Pons (tissue), 1 donor: ENCODE results near the gene SIM1.

Source experiments
- DNase-seq: peaks from one replicate; pipeline ENCODE4 v3.0.0-alpha.2; 2016; ENCODE audit warnings: low spot score

SIM1 gene

DNA sequence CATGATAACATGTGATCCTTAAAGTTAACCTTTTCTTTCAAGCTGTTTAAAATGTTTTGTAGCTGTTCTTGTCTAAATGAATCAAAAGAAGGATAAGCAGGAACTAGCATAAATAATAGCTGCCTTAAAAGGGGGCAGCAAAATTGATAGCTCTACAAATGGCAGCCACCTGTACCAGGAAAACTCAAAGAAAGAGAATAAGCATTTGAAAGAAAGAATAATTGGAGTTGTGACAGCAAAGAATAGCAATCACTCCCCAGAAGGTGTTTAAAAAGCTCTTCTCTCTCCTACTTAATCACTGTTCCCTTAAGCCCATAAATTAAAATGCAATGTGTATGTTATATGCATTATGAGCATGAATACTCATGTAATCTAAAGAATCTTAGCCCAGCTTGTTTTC is 114.6 kb downstream of the SIM1 start:
- DNase-seq = no peak

GRCh38 chr6:100349366-100349765 is 115.4 kb downstream of the SIM1 start:
- DNase-seq = no peak

DNA sequence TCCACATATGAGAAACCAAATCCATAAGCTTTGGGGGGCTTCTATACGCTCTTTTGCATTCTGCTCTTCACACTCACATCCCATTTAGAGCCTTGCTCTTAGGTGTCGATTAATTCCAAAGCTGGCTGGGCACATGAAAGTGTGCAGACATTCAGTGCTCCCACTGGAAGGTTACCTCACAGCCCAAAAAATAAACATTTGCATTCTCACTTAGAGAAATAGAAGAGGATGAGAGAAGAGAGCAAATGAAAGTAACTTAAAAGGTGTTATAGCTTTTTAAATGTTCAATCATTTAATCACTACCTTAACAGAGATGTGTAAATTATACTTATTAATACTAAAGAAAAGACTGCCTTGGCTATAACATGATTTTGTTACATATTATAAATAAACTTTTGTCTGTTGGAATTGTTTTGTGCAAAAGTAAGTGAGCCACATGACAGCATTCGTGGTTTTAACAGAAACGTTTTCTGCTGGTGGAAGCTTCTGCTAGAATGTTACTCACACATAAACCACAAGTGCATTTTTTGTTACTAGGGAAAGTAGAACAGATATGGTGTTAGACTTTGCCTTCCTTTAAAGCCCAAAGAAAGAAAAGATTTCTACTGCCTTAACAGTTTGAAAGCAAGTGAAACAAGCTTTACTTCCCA is 116.7 kb downstream of the SIM1 start:
- DNase-seq = no peak

DNA sequence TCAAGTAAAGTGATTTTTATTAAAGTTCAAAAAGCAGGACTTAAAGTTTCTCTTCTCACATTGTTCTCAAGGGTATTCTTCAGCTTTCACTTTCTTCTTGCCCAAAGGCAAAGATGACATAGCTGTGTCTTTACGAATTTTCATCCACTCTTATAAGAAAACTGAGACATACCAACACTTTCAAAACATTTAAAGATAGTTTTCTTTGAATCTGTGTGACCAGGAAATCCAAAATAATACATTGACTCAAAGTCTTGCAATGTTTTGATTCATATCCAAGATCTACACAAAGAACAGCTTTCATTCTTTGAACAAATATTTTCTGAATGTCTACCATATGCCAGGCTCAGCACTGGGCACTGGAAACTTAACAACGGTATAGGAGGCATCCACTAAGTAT is 117.9 kb downstream of the SIM1 start:
- DNase-seq = no peak

DNA sequence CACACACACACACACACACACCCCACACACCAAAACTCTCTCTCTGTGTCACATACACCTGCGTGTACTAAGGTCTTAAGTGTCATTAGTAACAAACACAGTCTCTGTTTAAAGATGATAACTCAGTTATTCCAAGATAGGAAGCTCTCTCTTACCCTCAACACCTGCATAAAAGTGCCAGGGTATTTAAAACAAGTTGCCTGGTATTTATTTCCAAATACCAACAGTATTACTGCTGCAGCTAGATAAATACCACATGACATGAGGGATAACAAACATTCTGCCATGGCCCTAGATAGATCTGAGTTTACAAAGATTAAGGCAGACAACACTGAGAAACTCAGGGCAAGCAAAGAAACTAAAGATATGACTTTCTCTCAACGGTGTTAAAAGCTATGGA is 118.5 kb downstream of the SIM1 start:
- DNase-seq = no peak

DNA sequence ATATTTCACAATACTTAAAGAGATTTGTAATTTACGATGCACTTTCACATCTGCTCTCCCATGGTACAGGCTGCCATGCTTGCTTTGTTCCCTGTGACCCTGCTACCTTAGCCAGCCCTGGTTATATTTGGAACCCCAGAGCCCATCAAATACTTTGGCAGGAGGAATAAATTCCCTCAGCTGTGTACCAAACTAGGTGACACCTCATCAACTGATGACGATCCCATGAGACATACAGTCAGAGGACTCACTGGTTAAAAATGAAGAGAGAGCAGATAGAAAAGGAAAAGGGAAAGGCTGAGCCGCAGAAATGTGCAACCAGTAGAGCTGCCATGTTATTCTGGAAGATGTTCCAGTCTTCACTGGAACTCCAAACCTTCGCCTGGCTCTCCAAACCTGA is 120.0 kb downstream of the SIM1 start:
- DNase-seq = no peak

GRCh38 chr6:100344321-100344720 is 120.4 kb downstream of the SIM1 start:
- no peak for DNase-seq

DNA sequence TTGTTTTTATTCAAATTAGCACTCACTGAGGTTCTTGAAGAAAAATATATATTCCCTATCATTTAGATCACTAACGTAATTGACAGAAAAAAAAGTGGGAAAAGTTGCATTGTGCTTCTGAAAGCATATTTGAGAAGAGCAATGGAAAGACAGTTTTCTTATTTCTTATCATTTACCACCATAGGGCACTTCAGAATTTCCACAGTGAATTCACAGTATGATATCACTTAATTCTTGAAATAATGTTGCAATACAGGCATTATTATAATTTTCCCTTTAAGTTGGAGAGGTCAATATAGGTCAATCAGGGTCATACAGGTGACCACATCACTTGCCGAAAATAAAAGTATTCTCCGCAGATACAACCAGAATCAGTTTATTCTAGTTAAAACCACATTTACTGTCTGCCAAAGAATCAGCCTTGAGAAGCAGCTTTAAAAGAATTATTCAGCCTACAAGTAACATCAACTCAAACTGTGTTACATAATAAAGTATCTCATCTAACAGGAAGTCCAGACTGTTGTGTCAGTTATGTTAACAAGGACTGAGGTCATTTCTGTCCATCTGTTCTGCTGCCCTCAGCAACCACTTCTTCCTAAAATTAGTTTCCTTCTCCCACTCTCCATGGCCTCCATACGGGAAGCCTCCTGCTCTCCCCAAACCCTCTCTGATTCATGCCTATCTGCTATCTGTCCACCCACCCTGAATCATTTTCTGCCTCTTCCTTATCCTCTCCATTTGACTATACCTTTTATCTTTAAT is 121.2 kb downstream of the SIM1 start:
- DNase-seq = no peak

DNA sequence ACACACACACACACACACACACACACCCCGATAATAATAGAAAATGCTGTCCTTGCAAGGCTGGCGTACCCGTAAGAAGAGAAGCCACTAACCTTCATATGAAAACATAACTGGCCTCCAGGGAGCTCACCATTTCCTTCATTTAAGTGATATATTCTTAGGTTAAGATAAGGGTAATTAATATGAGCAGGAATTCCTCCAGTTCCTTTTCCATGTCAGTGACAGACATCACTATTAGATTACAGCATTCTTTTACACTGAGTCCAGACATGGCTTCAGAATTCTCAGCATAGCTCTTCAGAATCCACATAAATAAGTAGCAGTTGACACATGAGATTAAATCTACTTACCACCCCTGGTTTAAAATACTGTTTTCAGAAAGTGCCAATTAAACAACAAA is 121.9 kb downstream of the SIM1 start:
- no peak for DNase-seq

GRCh38 chr6:100339574-100340255 is 125.0 kb downstream of the SIM1 start:
- DNase-seq = no peak

- DNase-seq = no peak
Observed at GRCh38 chr6:100338090-100338489, 126.6 kb downstream of the SIM1 start.

DNA sequence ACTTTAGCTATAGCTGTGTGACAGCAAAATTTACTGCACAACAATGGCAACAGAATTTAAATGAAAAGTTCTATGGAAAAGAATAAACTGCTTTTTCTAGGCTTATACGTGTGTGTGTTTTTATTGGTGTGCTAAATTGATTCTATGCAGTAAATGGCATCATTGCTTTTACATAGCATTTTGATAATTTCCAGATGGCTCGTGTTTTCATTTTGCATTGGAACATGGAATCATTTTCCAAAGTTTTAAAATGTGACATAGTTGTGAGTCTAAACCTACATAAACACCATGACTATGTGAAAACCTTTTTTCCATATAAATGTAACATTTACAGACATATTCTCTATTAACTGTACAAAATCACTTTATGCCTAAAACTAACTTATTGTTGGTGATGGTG is 127.8 kb downstream of the SIM1 start:
- no peak for DNase-seq

- DNase-seq = no peak
Observed at GRCh38 chr6:100335991-100336390, 128.7 kb downstream of the SIM1 start.
